HG02642 (cell line): ENCODE measurements around the gene GNAQ.

Experiments used
- ATAC-seq: cut with Tn5 transposase; IDR thresholded peaks from one replicate; pipeline ENCODE4 v1.9.1; 2021; ENCODE audit warnings: mild to moderate bottlenecking; ENCODE audit not compliant: unreplicated experiment, poor library complexity

The GNAQ gene

DNA sequence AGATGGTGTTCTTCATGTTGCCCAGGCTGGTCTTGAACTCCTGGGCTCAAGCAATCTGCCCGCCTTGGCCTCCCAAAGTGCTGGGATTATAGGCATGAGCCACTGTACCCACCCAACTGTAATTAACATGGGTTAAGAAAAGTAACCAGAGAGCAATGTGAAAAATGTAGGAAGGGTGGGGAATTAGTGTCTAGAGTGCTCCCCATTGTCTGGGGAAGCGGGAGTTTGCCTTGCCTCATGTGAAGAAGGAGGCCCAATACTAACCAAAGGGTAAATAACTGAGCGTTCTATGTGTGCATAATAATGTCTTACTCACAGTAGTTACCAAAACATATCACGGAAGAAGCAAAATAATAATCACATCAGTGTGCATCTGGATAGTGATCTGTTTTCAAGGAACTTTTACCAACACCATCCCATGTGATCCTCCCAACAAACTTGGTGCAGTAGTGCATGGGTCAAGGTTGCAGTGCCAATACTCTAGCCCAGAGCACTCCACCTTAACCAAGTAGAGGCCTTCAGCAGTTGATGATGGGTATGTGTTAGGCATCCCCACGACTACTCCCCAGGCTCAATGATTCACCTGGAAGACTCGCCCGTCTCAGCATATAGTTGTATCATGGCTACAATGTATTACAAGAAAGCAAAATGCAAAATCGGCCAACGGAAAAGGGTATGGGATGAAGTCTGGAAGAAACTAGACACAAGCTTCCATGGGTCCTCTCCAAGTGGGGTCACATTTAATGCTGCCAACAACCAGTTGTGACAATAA lies 26.2 kb downstream of the GNAQ start:
- no peak for ATAC-seq

DNA sequence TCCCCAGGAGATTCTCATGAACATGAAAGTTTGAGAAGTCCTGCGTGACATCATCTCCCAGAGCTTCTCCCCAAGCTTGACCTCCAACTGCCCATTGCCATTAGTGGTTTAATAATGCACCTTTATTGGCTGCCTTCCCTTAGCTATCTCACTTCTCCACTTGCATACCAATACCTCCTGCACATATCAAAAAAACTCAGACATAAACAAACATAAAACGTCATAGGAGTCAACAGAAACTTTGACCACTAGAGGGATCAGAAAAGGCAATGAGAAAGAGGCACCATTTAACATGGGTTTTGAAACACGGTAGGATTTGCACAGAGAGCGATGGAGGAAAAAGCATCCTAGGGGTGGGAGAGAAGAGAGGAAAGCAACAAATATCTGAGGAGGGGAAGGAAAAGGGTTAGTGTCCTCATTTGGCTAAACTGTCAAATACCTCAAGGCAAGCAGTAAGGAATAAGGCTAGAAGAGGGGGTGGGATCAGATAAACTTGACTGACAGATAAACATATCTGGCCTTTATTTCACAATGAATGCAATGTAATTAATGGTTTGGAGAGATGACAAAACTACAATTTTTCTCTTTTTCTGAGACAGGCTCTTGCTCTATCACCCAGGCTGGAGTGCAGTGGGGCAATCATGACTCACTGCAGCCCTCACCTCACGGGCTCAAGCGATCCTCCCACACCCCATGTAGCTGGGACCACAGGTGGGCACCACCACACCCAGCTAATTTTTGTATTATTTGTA lies 27.0 kb downstream of the GNAQ start:
- no peak for ATAC-seq

DNA sequence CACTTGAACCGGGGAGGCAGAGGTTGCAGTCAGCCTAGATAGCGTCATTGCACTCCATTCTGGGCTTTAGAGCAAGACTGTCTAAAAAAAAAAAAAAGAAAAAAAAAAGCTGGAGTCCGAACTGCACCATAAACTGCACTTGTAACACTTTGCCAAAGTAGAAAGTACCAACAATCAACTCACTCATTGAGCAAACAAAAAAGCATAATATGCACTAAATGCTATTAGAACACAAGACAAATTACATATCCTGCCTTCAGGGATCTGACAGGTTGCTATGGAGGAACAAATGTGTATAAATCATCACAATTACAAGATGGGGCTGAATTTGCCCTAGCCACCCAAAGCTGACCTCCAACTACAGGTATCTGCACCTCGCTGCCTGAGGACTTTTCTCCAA lies 27.9 kb downstream of the GNAQ start:
- ATAC-seq, result no peak

DNA sequence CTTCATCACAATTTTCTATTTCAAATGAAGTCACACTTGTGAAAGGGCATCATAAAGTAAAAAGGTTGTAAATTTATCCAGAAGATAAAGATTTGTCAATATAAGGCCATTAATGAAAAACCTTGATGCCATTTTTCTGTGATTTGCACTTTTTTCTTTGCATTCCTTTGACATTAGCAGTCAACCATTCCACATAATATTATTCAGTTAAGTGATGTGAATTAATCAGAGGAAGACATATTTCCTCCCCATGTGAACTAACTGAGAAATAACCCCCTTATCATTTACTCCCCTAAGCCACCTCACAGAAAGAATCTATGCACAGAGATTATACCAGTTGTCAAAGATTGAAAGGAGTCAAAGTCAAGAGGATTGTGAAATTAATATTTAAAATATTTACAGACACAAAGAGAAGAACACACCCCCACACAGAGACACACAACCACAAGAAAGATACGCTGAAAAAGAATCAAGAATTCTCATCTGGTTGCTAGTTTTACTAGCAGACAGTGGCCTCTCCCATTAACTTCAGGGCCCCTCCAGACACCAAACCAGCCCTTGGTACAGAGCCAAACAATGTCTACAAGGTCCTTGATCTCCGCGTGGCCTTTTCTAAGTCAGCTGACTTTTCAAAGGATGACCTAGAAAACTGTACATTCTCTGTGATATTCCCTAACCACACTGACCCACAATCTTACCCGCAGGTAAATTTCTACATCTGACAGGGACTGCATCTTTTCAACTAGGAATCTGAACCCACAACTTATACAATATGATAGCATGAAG lies 29.5 kb downstream of the GNAQ start:
- no peak for ATAC-seq

DNA sequence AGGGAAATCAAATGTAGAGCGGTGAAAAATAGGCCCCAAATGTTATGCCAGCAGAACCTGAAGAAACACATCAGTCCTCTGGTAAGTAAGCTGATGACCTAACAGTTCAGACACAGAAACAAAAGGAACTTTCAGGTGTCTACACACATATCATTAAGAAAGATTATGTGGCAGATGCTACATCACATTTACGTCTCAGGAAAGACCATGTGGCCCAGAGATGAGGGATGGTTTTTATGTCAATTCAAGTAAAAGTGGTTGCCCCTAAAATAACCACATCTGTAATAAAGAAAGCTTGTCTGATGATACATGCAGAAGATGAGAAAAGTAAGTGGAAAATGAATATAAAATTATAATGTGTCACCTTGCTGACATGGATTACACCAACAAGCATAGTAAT lies 31.4 kb downstream of the GNAQ start:
- no peak for ATAC-seq

DNA sequence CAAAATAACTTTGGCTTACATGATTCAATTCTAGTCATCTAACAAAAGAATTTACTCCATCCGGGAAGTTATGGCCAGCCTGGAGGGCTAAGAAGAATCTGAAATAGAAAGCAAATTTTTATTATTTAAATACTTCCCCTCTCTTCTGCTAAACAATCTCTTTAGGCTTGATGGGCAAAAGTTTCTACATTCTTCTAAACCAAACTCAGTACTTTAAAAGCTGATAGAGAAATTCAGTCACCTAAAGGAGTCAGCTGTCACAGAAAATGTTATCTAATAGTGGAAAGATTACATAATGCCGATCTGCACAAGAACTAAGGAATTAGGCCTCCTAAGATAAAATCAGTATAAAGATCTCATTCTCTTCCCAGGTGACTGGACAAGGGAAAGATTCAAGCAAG lies 32.4 kb downstream of the GNAQ start:
- no peak for ATAC-seq

DNA sequence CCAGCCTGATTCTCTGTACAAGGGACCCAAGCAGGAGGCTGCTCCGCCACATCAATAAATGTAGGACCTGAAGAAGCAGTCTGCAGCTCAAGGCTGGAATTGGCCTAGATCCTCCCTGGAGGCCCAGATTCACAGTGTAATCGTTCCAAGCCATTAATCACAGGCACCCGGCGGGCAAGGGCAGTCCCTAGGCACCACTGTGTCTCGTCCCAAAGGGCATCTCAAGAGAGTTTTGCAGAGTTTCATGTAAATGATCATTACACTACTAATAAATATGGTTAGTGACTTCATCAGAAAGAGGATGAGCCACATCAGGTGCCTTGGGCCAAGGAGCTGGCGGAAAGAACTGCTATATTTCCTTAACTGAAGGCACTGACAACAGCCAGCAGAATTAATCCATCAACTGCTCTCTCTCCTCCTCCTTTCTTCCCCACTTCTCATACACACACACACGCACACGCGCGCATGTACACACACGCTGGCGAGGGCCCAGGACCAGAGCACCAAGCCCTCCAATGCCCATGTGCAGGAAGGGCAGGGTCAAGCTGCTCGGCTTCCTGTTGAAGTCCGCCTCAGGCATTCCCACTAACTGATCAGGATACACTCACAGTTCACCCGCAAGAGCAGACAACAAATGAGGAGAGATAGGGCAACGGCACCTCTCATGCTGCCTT lies 33.9 kb downstream of the GNAQ start:
- ATAC-seq, result no peak

DNA sequence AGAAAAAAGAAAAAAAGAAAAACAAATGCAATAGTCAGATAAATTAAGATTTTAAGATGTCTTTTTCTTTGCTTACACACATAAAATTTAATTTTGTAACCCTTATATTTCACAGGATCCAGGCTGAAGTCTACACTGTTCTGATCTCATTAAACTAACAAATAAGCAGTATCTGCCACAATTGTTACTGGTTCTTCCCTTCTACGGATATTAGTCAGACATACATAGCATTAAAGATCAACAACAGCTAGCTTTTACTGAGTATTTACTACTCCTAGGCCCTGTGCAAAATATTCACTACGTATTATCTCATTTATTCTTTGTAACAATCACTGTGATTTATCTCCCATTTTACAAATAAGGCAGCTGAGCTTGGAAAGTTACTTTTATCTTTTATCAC lies 34.9 kb downstream of the GNAQ start:
- no peak for ATAC-seq

DNA sequence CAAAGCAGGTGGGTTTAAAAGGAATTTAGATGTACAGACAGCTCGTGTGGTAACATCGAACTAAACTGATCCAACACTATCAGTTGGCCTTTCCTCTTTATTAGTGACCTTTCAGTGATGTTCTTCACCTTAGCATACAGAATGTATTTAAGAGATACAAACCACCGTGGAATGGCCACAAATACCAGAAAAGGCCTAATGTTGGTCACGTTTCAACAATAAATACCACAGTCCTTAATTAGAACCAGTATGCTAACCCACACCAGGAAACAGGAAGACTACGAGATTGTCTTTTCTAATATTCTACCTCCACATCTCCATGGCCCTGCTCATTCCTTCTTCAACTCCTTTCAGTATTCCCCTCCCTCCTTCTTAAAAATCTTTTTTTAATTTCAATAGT lies 40.4 kb downstream of the GNAQ start:
- ATAC-seq, result no peak

DNA sequence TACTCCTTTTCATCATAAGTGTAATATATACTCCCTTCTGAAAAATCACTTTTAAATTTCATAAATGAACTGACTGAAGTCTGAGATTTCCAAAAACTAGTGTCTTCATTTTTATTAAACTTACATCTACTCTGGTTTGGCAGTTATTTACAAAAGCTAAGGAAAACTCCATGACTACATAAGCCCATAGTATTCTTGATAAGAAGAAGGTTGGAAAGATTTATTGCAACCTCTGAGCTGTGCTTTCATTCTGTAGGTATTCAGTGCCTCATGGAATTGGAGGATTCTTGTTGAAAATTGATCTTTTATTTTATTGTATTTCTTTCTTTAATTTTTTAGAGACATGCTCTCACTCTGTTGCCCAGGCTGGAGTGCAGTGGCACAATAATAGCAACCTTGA lies 41.7 kb downstream of the GNAQ start:
- ATAC-seq, result no peak

DNA sequence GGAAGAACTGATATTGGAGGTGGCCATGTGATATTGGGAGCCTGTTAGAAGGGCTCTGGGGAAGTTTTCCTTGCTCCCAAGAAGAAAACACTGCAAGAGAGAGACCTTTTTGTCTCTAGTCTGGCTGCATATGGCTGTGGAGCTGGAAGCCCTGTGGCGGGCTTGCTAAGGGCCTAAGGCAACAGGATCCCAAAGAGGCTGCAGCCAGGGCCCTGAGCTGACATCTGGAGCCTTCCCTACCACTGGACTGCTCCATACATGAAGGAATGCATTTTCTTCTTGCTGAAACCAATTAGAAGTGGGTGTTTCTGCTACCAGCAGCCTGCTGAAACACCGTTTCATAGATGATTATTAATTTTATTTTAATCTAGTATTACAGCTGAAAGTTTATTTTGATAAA lies 42.2 kb downstream of the GNAQ start:
- ATAC-seq, result no peak

DNA sequence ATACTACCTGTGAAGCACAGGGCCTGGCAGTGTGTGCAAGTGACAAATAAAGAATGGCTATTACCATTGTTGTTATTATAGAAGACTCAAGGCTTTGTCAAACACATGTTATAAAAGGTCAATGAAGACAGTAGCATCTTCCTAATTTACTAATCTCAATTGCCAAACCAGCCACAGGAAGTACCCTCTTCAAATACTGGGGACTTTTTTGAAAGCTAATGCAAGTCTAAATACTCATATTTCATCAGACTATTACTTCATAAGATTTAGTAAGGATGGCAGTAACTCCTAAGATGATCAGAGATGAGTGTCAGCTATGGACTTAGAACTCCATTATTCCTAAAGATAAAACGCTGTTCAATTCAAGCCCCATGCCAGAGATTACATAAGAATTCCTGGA lies 43.0 kb downstream of the GNAQ start:
- ATAC-seq, result no peak

DNA sequence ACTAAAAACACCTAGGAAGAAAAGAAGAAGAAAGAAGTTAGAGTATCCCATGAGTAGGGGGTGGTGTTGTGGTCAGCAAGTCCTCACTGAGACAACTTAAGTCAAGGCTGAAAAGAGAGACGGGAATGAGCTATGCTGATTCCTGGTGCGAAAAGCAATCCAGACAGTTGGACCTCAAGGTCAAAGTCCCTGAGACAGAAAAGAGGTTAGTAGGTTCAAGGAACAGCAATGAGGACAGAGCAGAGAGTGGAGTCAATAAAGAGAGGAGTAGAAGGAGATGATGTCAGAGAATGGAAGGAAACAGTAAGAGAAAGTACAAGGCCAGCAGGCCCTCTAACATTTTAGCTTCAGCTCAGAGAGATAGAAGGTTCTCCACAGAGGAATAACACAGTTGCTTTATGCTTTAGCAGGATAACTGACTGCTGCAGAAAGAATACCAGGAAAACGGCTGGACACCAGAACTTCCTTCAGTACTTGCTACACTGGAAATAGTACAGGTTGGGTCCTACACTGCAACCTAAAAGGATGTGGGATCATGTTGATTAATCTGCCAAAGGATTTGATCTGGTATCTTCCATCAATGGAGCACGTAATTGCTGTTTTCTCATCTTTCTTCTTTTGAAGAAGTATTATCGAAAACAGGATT lies 43.6 kb downstream of the GNAQ start:
- ATAC-seq, result no peak

DNA sequence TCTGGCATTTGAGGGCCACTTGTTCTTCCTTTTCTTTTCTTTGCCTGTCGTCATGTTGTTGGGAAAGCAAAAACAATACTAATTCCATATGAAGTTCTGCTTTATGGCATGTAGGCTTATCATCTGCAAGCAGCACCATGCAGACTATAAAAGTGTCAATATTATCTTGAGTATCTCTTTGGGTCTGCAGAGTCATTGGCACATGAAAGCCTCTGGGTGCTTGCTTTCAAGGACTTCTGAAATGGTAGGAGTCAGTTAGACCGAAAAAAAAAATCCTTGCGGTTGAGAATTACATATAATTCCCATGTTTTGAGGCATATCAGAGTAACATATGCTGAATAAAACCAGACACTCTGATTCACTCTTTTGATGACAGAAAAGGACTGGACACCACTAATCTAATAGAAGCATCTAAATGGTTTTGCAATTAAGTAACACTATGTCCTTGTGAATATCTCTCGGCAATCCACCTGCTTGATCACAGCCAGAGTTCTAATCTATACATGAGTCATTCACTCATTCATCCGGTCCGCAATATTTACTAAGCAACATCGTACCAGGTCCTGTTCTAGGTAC lies 44.4 kb downstream of the GNAQ start:
- ATAC-seq, result no peak

DNA sequence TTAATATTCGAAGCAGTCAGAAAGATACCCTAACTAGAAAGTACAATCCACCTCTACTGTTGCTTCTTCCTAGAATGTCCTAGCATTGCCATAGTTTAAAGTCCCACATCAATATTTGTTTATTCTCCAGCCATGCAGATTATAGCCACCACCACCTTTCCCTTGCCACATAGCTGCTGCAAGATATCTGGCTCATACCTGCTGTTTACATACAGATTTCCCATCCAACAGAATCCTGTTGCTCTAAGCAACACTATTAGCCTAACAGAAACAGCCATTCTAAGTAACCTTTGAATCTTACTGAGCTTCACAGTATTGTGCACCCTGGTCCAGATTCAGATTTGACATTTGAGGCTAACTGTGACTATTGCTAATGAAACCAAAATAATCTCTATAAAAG lies 45.6 kb downstream of the GNAQ start:
- ATAC-seq, result no peak

DNA sequence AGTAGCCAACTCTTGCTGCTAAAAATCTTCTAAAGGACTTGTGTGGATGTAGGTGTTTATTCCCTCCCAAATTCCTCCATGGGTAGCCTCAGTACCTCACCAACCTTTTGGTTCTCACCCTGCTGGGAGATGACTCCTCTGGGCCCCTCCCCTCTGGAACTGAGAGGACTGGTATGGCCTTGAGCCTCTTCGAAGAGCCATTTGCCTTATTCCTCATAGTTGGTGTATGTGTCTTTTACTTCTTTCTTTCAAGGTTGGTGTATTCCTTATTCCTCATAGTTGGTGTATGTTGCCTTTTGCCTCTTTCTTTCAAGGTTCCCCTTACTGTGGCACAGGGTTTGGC lies 48.3 kb downstream of the GNAQ start:
- no peak for ATAC-seq

DNA sequence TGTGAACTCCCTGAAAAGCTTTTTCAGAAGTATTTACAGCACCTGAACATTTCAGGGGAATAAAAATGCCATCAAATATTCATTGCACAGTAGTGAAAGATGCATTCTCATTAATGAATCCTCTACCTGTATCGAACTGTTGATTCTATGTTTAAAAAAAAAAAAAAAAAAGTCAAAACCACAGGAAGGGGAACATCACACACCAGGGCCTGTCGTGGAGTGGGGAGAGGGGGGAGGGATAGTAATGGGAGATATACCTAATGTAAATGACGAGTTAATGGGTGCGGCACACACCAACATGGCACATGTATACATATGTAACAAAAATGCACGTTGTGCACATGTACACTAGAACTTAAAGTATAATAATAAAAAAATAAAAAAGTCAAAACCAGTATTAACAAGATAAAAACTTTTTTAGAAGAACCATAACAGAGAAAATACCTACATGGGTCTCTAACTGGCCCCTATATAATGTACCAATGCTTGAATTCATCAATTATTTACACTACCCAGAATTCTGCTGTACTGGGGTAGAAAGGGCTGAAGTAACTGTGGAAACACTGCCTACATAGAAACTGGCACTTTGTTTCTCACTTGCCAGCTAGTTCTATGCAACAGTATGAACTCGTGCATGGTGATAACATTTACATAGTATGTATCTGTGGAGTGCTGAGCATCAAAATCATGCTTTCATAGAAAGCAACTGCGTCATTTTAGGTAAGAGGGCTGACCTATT lies 48.9 kb downstream of the GNAQ start:
- no peak for ATAC-seq

DNA sequence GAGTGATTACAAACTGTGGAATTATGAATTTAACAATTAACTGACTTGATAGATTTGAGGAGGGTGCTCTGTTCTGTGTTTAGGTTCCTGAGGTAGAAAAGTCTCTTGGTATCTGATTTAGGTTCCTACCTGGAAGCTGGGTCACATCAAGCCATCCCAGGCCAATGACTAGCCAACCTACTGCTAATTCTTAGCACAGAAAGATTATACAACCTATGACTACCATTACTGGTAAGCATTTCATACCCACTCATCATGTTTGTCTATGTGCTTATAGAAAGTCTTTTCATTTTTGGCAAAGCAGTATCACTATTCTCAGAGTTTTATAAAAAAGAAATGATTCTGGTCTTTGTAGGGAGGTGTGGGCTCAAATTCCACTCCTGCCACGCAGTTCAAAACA lies 49.7 kb downstream of the GNAQ start:
- no peak for ATAC-seq

DNA sequence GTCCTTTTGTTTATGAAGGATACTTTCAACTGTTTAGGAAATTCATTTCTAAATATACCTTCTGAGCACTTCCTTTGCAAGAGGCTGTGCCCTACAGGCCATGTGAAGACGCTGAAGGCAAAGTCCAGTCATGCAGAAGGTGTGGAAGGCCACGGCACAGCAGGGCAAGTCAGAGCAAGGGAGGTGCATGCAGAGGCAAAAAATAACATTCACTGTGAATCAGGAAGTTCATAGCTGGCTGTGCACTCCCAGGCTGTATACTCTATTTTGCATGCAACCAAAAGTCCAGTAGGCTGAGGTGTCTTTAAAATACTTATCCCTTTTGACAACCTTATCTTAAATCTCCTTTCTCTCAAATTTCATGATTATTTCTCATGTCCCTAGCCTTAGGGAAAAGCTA lies 50.3 kb downstream of the GNAQ start:
- no peak for ATAC-seq
